CD4-positive, alpha-beta T cell treated with Interleukin-15 for 4 hours (primary cell): ENCODE data around the gene C1orf159.
"Not testable (repeated sequence)": the region's sequence is repeated elsewhere in the genome, so short reads cannot be mapped to it uniquely, and the experiment has no call there.

Experiments used
- DNase-seq: peaks from one replicate; pipeline ENCODE4 v3.0.0-alpha.2; 2020; ENCODE audit warnings: low spot score

The C1orf159 gene

DNA sequence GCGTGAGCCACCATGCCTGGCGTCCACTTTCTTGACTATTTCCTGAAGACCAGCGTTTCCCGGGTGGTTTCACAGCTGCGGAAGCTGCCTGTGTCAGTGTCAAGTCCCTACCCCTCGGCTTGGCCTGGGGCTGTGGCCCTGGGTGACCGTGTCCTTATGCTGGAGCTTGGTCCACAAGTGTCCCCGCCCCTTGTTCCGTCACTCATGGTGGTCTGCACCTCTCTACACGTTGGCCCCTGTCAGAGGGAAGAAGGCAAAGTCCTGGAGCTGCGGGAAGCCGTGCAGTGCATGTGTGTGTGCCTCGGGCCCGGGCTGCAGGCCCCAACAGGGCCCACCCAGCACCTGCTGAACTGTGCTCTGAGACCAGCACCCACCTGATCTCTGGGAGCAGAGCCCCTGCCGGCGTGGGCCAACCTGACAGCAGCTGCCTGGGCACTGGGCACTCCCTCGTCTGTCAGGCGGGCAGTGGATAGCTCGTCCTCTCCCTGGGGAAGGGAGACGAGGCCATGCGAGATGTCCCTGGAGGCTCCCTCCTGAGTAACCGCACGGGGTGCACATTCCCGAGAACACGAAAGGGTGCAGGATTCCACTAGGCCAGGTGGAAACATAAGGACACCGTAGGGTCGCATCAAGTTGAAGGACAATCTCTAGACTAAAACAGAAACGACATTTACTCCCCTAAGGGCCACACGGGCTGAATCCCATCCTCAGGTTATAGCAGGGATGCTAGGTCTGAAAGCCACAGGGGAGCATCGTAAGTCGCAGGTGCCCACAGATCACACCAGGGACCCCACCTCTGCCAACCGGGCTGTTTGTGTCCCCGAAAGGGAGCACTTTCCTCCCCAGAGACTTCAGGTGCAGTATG, 2.4 kb upstream of the C1orf159 start:
- DNase-seq, result no peak

DNA sequence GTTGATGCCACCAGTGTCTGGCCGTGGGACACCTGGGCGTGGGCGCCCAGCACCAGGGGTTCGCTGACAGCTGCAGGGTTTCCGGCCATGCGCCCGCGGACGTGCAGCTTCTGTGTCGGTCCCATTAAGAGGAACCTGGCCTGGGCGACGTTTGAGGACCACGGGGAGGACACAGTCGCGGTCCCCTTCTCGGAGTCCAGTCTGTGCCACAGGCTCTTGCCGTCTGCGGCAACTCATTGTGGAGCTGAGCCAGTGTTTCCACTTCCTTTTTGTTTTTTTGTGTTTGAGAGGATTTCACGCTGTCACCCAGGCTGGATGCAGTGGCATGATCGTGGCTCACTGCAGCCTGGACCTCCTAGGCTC, 1.6 kb upstream of the C1orf159 start:
- DNase-seq, result no peak

DNA sequence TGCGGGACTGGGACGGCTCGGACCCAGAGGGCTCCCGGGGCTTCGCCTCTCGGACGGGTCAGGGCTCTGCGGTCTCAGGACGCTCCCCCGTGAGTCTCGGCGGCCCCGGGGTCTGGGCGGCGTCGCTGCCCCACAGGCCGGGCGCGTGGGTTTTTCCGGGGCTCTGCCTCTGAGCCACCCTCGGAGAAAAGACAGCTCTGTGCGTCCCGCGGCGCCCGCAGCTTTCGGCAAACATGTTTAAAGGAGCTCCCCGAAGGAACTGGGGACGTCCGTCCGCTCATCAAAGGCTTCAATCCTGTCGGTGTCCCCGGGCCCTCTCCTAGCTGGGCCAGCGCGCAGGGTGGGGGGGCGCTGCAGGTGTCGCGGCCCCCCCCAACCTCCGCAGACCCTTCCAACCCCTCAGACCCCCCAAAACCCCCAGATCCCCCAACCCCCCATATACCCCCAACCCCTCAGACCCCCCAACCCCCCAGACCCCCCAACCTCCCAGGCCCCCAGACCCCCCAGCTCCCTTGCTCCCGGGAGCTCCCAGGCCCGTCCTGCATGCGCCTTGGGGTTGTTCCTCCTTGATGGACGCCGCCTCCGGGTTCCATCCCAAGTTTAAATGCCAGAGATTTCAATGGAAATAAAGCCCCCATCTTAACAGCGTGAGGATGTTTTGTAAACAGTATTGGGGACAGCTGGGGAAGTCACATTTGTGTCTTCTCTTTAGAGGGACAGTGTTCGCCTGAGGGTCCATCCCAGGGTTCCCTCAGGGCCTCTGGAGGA, 996 bp upstream of the C1orf159 start:
- peak; percentile 19 for DNase-seq

DNA sequence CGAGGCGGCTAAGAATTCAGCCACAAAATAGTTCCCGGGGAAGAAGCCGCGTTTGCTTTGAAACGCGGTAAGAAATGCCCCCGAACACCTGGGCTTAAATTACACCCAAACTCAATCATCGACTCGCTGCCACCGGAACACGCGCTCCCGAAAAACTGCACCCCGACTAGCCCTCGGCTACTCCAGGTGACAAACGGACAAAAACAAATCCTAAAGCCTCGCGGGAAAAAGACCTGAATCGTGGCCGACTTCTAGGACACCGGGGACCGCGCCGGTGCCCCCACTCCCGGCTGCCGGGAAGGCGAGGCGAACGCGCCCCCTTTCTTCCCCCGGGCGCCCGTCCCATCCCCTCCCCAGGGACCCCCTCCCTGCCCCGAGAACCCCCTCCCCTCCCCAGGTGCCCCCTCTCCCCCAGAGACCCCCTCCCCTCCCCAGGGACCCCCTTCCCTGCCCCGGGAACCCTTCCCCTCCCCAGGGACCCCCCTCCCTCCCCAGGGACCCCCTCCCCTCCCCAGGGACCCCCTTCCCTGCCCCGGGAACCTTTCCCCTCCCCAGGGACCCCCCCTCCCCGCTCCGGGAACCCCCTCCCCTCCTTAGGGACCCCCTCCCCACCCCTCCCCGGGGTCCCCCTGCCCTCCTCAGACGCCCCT, 628 bp downstream of the C1orf159 start:
- DNase-seq, result no peak

DNA sequence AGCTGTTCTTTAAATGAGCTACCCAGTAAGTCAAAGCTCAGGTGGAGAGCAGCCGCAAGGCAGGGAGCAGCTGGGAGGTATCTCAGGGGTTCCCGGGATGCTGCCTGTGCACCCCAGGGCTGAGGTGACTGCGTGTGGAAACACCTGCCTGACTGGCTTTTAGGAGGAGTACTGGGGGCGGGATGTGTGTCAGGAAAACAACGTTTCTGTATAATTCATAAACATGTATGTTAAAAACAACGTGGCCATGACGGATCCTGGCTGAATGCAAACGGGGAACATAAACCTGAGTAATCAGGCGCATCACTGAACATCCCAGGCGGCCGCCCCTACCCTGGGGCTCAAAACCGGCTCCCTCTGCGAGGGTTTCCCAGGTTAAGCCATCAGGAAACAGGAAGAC, 1.5 kb downstream of the C1orf159 start:
- DNase-seq, result no peak

DNA sequence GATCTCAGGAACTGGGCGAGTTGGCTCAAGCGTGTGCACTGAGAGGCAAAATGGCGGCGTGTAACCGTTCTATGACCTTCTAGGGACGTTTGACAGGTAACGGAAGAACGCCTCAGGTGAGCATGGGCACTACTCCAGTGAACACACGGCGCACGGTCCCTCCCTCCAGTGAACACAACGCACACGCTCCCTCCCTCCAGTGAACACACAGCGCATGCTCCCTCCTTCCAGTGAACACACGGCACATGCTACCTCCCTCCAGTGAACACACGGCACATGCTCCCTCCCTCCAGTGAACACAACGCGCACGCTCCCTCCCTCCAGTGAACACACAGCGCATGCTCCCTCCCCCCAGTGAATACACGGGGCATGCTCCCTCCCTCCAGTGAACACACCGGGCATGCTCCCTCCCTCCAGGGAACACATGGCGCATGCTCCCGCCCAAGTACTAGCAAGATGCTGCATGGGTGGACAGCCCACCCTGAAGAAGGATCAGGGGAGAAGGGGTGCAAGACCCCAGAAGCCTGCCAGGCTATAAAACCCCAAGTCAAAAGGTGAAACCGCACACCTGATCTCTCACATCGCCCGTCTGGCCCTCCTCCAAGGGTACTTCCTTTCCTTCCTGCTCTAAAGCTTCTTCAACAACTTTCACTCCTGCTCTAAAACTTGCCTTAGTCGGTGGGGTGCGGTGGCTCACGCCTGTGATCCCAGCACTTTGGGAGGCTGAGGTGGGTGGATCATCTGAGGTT, 3.5 kb downstream of the C1orf159 start:
- DNase-seq, result no peak

DNA sequence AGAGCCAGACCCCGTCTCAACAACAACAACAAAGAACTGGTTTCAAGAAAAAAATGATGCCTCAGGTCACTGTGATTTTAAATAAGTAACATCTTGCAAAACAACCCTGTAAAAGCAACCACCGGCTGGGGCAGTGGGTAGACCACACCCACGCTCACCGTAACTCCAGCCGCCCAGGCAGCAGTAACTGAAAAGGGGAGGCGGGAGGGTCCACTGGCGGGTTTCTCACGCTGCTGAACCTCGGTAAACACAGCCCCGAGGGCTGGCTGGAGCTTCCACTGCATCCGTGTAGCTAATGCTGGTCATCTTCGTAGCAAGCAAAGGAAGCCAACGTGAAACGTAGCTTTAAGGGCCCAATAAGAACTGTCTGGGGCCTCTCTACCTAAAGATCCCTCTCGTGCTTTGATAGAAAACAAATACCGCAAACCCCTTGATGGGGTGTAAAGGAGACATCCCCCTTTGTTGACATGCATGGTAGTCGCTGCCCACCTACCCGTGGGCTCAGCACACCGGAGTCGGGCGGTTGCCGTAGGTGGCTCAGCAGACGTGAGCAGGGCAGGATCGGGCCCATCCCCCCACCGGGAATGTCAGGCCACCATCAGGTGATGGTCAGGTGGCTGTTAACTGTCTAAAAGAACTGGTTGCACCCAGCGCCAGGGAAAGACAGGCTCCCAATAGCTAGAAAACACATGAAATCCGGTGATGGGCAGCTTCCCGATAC, 4.2 kb downstream of the C1orf159 start:
- DNase-seq, result no peak

DNA sequence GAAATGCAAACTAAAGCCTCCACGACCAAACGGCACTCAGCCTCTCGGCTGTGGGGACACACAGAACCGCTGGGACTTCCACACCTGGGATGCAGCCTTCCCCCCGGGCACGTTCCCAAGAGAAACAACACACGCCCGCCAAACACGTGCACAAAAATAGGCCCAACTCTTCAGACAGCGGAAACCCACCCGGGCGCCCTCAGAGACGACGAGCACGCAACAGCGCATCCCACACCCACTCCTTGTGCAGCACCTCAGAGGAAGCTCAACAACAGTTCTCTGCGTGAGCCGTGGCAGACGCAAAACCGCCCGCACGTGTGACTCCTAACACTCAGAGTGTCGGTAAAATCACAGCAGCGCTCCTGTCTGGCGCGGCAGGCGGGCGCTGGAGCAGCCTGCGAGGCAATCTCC, 5.3 kb downstream of the C1orf159 start:
- no peak for DNase-seq

DNA sequence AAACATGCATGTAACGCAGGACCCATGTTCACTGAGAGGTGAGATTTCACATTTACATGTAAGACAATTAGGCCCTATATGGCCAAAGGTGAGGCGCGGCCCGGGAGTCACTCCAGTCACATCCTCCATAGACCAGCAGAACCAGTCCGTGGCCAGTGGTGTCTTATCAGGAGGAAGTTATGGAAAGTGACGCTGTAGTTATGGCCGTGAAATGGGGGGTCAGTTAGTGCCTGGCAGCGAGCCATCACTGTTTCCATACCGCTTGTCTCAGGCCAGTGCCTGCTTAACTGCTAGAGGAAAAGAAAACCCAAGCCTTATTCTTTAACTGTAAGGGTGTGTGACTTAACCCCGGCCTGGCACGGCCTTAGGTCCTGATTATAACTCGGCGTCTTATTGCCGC, 6.1 kb downstream of the C1orf159 start:
- no peak for DNase-seq

DNA sequence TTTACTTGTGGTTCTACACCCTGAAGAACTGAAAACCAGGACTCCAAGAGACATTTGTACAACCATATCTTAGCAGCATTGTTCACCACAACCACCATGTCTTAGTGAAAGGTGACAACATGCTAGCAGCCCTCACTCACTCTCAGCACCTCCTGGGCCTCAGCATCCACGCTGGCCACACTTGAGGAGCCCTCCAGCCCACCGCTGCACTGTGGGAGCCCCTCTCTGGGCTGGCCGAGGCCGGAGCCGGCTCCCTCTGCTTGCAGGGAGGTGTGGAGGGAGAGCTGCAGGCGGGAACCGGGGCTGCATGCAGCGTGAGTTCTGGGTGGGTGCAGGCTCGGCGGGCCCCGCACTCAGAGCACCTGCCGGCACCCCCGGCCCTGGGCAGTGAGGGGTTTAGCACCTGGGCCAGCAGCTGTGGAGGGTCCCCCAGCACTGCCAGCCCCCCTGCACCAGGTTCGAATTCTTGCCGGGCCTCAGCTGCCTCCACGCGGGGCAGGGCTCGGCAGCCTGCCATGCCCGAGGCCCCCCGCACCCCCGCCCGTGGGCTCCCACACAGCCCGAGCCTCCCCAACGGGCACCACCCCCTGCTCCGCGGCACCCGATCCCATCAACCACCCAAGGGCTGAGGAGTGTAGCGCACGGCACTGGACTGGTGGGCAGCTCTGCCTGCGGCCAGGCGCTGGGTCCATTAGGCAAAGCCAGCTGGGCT, 9.2 kb downstream of the C1orf159 start:
- DNase-seq, result no peak

DNA sequence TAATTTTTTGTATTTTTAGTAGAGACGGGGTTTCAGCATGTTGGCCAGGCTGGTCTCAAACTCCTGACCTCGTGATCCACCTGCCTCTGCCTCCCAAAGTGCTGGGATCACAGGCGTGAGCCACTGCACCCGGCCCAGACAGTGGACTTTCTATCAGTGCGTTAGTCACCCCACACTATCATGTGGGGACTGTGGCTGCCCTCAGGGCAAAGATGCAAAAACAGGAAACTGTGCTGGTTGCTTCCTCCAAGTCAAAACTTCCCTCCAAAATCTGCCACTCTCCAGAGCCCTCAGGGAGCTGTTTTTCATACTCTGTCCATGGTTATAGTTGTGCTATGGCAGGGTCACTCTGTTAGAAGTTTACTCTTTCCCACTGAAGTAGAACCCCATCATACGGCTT, 11.7 kb downstream of the C1orf159 start:
- peak; percentile 21 for DNase-seq

DNA sequence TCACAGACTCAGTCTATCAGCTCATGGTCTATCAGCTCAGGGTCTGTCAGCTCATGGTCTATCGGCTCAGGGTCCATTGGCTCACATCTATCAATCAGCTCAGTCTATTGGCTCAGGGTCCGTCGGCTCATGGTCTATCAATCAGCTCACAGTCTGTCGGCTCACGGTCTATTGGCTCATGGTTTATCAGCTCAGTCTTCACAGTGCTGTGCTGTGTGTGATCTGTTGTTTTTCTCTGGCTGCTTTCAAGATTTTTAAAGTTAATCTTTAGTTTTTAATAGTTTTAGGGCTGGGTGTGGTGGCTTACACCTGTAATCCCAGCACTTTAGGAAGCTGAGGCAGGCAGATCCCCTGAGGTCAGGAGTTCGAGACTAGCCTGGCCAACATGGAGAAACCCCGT, 14.4 kb downstream of the C1orf159 start:
- no peak for DNase-seq

DNA sequence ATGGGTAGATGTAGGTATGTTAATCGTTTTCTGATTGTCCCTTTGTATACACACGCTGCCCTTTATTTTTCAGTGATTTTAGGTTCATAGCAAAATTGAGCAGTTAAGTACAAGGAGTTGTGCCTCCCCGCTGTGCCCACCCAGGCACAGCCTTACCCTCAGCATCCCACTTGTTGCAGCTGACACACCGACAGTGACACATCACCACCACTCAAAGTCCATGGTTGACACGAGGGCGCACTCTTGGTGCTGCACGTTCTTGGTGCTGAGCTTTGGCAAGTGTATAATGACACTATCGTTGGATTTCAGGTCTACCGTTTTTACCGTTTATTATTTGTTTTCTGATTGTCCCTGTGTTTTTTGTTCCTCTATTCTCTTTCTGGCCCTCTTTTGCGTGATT, 15.6 kb downstream of the C1orf159 start:
- DNase-seq, result no peak

DNA sequence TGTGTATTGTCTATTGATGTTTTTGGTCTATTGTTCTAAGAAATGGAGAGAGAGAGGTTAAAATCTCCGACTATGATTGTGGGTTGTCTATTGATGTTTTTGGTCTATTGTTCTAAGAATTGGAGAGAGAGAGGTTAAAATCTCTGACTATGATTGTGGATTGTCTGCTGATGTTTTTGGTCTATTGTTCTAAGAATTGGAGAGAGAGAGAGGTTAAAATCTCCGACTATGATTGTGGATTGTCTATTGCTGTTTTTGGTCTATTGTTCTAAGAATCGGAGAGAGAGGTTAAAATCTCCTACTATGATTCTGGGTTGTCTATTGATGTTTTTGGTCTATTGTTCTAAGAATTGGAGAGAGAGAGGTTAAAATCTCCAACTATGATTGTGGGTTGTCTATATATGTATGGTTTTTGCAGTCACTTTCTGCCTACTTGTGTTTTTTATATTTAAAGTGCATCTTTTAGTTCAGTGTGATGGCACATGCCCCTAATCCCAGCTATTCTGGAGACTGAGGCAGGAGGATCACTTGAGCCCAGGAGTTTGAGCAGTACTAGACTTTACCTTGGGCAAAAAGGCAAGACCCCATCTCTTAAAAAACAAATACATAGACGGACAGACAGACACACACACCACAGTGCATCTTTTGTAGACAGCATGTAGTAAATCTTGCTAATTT, 16.2 kb downstream of the C1orf159 start:
- DNase-seq, result peak; percentile 43

DNA sequence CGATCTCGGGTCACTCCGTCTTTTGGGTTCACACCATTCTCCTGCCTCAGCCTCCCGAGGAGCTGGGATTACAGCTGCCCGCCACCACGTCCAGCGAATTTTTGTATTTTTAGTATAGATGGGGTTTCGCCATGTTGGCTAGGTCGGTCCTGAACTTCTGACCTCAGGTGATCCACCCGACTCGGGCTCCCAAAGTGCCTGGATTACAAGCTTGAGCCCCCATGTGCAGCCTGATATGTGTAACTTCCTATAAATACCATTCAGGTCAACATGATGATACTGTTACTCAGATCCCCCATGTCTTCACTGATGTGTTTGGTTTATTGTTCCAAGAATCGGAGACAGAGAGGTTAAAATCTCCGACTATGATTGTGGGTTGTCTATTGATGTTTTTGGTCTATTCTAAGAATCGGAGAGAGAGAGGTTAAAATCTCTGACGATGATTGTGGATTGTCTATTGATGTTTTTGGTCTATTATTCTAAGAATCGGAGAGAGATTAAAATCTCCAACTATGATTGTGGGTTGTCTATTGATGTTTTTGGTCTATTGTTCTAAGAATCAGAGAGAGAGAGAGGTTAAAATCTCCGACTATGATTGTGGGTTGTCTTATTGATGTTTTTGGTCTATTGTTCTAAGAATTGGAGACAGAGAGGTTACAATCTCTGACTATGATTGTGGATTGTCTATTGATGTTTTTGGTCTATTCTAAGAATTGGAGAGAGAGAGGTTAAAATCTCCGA, 17.0 kb downstream of the C1orf159 start:
- peak; percentile 56 for DNase-seq

DNA sequence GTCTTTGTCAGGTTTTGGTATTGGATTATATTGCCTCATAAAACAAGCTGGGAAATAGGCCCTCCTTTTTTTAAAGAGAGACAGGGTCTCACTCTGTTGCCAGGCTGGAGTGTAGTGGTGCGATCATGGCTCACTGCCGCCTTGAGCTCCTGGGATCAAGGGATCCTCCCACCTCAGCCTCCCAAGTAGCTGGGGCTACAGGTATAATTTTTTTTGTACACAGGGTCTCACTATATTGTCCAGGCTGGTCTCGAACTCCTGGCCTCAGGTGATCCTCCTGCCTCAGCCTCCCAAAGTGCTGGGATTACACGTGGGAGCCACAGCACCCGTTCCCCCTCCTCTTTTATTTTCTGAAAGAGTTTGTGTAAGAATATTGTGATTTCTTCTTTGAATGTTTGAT, 19.8 kb downstream of the C1orf159 start:
- not testable (repeated sequence) for DNase-seq

DNA sequence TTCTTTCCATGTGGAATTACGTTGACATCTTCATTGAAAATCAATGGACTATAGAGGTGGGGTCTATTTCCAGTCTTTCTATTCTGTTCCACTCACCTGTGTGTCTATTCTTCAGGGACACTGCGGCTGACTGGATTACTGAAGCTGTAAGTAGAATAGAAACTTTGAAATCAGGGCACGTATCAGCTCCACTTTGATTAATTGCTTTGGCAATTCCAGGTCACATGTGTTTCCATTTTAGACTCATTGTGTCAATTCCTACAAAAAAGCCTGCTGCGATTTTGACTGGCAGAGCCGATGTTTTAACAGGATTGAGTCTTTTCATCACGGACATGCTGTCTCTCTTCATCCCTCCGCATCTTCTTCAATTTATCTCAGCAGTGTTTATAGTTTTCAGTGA, 20.9 kb downstream of the C1orf159 start:
- DNase-seq, result no peak

DNA sequence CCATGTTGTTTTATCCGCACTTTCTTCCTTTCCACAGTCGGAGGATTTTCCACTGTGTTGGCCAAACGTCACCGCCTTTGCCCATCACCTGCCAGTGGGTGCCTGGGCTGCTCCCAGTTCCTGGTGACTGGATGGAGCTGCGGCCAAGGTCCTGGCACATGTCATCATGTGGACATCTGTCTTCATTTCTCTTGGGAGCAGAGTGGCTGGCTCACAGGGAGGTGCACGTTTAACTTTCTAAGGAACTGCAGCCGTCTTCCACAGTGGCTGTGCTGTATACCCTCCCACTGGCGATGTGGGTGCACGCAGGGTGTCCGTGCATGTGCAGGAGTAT, 22.3 kb downstream of the C1orf159 start:
- DNase-seq, result no peak

DNA sequence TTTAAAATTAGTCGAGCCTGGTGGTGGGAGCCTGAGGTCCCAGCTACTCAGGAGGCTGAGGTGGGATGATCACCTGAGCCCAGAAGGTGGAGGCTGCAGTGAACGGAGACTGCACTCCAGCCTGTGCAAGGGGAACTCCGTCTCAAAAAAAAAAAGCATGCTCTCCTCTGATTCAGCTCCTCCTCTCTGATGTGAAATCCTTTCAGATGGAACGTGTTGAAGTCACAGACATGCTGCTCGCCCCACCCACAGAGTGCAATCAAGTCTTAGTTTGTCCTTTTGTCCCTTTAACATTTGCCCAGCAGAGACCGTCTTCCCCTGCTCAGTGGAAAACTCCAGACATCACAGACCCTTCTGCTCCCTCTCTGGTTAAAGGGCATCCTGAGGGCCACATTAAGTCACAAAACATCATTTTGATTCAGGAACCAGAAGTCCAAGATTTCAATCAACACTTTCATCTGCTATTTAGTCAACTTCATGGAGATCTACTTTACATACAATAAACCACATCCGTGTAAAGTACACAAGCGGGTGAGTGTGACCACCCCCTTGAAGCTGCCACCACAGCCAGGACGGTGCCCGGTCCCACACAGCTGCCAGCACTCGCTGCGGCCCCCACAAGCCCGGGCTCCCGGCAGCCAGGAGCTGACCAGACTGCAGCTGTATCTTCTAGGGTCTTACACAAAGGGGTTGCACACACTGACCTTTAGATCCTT, 22.8 kb downstream of the C1orf159 start:
- DNase-seq, result no peak
